ENCODE measurements around the gene CSF1R. TPM values are rescaled to one million over a fixed set of nuclear protein-coding genes. Genes with fewer than 3 reads are reported as not detected.

The CSF1R gene
- total and polyA plus RNA-seq, 2 donors (not counting 3 experiments of a cell fraction or from before 2014, with no cell fraction given): not detected

DNA sequence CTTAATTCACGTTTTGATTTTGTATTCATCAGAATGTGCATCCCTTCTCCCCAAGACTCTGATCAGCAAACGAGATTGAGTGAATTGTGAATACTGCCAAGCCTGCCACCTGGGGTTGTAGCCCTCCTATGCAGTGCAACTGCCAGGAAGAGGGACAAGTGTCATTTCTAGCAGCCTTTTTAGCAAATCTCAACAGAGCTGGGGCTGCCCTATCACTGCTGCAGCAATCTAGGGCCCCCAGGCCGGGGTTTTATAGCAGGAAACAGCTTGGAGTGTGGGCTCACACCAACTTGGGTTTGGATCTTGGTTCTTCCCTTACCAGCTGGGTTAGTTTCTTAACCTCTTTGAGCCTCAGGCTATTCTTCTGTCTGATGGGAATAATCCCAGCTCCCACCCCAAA, 4.0 kb downstream of the CSF1R start:
- FAIRE-seq (no peak), DNase-seq (ENCODE audit: low read depth, low spot score) (no peak)
- intact Hi-C loops (cut with micrococcal nuclease) (no loop called here), dilution Hi-C loops (cut with MboI; ENCODE audit: extremely low pct_ligation_motif_present, low sequenced_read_pairs) (no loop called here)
- no TSS peak for BruUV-seq (replicated peaks)
- Histone ChIP-seq H2AFZ (ENCODE audit: low read depth, low read length) (no peak overlapping the region), H3K36me3 (ENCODE audit: control insufficient read depth in 2 of 2, extremely low read depth in 1 of 2, insufficient read depth in 2 of 2, low read length in 2 of 2) (no peaks in the 10 kb centered on the region), H3K9me1 (replicated peaks; ENCODE audit: control insufficient read depth, extremely low read depth, insufficient read depth, low read length) (no peaks in the 10 kb centered on the region), H3K79me2 (ENCODE audit: control insufficient read depth, insufficient read depth, low read length) (no peaks in the 10 kb centered on the region), H3K27me3 (ENCODE audit: control insufficient read depth in 2 of 2, insufficient read depth in 2 of 2, low read length in 2 of 2) (peaks cover 10% of the 10 kb centered on the region in 2 experiments), H3K4me1 (ENCODE audit: control insufficient read depth, extremely low read depth, insufficient read depth, low read length) (peaks cover 17% of the 10 kb centered on the region), H3K4me3 (replicated peaks in 1 of 3; ENCODE audit: insufficient read depth in 1 of 3, low read depth in 1 of 3, low read length in 3 of 3) (no peak overlapping the region), H3K9me3 (replicated peaks; ENCODE audit: control insufficient read depth, insufficient read depth, low read length) (no peaks in the 10 kb centered on the region), H3K9ac (replicated peaks; ENCODE audit: extremely low read depth, insufficient read depth, low read length) (no peak overlapping the region), H3K27ac (ENCODE audit: insufficient read depth, low read depth, low read length) (no peak overlapping the region), H4K20me1 (replicated peaks; ENCODE audit: control insufficient read depth, extremely low read depth, insufficient read depth, low read length) (no peaks in the 10 kb centered on the region), H3K4me2 (ENCODE audit: insufficient read depth, low read length) (no peak overlapping the region)
- CTCF ChIA-PET: interaction anchor here (1.0 kb wide), 1 partner anchor 15 kb away, joined by 3 read pairs; no protein-coding TSS in a partner anchor
- POLR2A ChIA-PET: interaction anchor here (1.1 kb wide), 1 partner anchor 60 kb away, joined by 3 read pairs; no protein-coding TSS in a partner anchor
- no peak for TF ChIP-seq MYC (IDR thresholded peaks at IDR 0.05; ENCODE audit: low read depth, low read length)
- TF ChIP-seq EZH2 (IDR thresholded peaks at IDR 0.05; ENCODE audit: borderline replicate concordance, low read depth, low read length, severe bottlenecking): no peak
- TF ChIP-seq POLR2A (IDR thresholded peaks at IDR 0.05; ENCODE audit: low read depth, low read length): no peak
- TF ChIP-seq, protein P1, sequence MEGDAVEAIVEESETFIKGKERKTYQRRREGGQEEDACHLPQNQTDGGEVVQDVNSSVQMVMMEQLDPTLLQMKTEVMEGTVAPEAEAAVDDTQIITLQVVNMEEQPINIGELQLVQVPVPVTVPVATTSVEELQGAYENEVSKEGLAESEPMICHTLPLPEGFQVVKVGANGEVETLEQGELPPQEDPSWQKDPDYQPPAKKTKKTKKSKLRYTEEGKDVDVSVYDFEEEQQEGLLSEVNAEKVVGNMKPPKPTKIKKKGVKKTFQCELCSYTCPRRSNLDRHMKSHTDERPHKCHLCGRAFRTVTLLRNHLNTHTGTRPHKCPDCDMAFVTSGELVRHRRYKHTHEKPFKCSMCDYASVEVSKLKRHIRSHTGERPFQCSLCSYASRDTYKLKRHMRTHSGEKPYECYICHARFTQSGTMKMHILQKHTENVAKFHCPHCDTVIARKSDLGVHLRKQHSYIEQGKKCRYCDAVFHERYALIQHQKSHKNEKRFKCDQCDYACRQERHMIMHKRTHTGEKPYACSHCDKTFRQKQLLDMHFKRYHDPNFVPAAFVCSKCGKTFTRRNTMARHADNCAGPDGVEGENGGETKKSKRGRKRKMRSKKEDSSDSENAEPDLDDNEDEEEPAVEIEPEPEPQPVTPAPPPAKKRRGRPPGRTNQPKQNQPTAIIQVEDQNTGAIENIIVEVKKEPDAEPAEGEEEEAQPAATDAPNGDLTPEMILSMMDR (IDR thresholded peaks at IDR 0.05; ENCODE audit: extremely low read depth in 1 of 2, insufficient read depth in 1 of 2, low read depth in 1 of 2, low read length in 2 of 2): no peak
- TF ChIP-seq, protein P2, sequence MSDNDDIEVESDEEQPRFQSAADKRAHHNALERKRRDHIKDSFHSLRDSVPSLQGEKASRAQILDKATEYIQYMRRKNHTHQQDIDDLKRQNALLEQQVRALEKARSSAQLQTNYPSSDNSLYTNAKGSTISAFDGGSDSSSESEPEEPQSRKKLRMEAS (IDR thresholded peaks at IDR 0.05; ENCODE audit: insufficient read depth, insufficient read length): no peak
- no peak for TF ChIP-seq GATA2 (IDR thresholded peaks at IDR 0.05; ENCODE audit: insufficient read depth, insufficient read length, low read depth, low read length)
- no peak for TF ChIP-seq FOS (IDR thresholded peaks at IDR 0.05; ENCODE audit: borderline replicate concordance, insufficient read depth, low read length)
- TF ChIP-seq POLR2AphosphoS5 (IDR thresholded peaks at IDR 0.05; ENCODE audit: insufficient read depth, low read depth, low read length): no peak
- no peak for TF ChIP-seq JUN (IDR thresholded peaks at IDR 0.05; ENCODE audit: borderline replicate concordance, insufficient read depth, insufficient read length, low read depth)
